Measurements from ENCODE around the gene CRISPLD2.

GRCh38 chr16:84917492-84917891, 97.7 kb downstream of the CRISPLD2 start:
- TF ChIP-seq POLR2A (IDR thresholded peaks at IDR 0.05) (no peak), POLR2AphosphoS5 (IDR thresholded peaks at IDR 0.05) (no peak)
- TF ChIP-seq, protein P1, sequence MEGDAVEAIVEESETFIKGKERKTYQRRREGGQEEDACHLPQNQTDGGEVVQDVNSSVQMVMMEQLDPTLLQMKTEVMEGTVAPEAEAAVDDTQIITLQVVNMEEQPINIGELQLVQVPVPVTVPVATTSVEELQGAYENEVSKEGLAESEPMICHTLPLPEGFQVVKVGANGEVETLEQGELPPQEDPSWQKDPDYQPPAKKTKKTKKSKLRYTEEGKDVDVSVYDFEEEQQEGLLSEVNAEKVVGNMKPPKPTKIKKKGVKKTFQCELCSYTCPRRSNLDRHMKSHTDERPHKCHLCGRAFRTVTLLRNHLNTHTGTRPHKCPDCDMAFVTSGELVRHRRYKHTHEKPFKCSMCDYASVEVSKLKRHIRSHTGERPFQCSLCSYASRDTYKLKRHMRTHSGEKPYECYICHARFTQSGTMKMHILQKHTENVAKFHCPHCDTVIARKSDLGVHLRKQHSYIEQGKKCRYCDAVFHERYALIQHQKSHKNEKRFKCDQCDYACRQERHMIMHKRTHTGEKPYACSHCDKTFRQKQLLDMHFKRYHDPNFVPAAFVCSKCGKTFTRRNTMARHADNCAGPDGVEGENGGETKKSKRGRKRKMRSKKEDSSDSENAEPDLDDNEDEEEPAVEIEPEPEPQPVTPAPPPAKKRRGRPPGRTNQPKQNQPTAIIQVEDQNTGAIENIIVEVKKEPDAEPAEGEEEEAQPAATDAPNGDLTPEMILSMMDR (IDR thresholded peaks at IDR 0.05), result no peak

Data from suprapubic skin (tissue), 4 donors.